Femur (tissue), 1 donor: ENCODE data around the gene PPIG.
"Not testable (repeated sequence)": the region's sequence is repeated elsewhere in the genome, so short reads cannot be mapped to it uniquely, and the experiment has no call there.

Experiments used
- DNase-seq: peaks from one replicate; pipeline ENCODE4 v3.0.0-alpha.2; 2017

The PPIG gene

DNA sequence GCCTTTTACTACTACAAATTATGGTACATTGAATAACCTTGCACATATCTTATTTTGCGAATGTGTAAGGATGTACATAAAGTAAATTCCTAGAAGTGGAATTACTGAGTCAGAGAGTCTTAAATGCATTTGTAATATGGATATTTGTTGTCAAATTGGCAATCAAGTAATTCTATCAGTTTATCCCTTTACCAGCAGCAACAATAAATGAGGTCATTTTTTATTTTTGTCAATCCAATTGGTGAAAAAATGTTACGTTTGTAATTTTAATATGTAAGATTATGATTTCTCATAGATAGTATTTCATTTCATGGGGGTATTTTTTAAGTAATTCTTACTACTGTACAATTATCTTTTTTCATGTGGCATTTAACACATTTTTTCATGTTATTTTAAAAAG, 14.8 kb downstream of the PPIG start:
- no peak for DNase-seq

DNA sequence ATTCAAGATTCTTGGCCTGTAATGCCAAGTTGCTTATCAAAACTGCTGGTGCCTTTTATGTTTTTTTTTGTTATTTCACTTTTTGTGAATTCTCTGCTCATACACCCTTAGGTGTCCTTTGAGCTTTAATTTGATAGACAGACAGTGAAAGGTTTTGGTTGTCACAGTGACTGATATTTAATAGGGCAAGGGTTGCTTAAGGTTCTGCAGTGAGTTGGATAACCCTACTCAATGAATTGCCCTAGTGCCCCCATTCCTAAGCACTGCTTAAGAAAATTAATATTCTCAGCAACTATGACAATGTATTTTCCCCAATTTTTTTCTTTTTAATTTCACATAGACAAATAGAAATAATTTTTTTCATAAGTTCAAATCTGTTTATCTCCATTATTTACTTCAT, 15.4 kb downstream of the PPIG start:
- no peak for DNase-seq

DNA sequence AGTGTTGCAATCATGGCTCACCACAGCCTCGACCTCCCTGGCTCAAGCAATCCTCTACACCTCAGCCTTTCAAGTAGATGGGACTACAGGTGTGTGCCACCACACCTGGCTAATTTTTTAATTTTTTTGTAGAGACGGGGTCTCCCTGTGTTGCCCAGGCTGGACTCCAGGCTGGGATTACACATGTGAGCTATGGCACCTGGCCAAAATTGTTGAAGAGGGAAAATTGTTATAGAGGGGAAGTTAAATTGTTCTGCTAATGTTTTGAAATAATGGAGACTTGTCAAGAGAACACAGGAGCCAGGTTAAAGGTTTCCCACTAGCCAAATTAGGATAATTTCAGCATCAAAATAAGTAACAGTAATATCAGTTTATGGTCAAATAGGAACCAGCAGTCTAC, 25.1 kb downstream of the PPIG start:
- DNase-seq, result no peak

DNA sequence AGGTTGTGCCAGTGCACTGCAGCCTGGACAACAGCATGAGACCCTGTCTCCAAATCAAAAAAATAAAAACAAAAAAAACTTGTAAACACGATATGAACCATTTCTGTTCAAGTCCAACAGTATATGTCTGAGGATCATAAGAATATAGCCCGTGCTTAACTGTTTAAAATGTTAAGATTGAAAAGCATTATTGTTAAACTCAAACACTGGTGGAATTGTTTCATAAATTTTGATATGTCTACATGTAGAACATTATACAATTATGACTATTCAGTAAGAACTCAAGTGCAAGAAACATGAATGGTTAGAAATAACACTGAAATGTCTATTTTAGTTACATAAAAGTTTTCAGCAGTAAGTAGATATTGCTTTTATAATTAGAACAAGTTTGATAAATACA, 29.7 kb downstream of the PPIG start:
- DNase-seq, result no peak

DNA sequence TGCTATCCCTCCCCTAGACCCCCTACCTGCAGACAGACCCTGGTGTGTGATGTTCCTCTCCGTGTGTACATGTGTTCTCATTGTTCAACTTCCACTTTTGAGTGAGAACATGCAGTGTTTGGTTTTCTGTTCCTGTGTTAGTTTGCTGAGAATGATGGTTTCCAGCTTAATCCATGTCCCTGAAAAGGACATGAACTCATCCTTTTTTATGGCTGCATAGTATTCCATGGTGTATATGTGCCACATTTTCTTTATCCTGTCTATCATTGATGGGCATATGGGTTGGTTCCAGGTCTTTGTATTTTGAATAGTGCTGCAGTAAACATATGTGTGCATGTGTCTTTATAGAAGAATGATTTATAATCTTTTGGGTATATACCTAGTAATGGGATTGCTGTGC, 31.8 kb downstream of the PPIG start:
- not testable (repeated sequence) for DNase-seq

DNA sequence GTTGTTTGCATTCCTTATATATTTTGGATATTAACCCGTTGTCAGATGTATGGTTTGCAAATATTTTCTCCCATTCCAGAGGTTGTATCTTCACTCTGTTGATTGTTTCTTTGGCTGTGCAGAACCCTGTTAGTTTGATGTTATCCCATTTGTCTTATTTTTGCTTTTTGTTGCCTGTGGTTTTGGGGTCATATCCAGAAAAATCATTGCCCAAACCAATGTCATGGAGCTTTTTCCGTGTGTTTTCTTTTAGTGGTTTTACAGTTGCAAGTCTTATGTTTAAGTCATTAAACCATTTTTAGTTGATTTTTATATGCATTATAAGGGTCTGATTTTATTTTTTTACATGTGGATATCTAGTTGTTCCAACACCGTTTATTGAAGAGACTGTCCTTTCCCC, 35.8 kb downstream of the PPIG start:
- no peak for DNase-seq

DNA sequence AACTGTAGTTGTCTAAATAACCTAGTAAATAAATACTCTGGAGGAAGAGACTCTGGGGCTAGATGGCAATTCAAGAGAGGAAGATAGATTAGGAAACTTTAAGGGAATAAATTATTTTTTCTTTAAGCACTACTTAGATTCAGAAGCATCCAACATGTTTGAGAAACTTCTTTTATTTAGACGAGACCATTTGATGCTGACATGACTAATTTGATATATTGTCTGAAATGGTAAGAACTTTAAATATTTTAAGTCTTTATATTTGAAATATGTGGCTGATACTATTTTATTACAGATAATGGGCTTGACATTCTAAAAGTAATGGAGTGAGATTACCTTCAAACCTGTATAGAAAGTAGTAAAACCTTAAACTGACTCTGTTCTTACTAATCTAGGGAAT, 36.4 kb downstream of the PPIG start:
- DNase-seq, result no peak

DNA sequence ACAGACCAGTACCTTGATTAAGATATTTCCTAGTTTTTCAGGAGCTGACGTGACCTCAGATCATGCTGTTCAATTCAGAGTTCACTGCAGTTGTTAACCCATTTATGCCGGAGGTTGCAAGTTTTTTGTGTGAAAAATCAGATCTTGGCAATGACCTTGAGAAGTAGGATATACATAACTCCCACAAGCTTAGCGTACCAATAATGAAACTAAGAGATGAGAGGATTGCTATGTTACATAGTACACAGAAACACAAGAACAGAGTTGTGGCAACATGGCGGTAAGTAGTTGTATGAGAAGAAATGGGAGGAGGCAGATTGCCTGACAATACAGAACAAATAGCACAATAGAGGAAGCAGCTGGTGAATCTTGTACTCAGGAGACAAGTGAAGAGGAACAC, 39.1 kb downstream of the PPIG start:
- no peak for DNase-seq

DNA sequence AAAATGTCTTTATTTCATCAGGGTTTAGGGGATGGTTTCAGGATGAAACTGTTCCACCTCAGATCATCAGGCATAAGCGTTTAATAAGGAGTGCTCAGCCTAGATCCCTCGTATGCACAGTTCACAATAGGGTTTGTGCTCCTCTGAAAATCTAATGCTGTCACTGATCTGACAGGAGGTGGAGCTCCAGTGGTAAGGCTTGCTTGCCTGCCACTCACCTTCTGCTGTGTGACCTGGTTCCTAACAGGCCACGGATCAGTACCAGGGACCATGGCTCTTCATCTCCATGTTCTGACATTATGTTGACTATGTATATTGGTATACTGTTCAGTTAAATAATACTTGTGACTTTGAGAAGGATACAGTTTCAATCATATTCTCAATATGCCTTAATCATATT, 41.6 kb downstream of the PPIG start:
- DNase-seq, result no peak

DNA sequence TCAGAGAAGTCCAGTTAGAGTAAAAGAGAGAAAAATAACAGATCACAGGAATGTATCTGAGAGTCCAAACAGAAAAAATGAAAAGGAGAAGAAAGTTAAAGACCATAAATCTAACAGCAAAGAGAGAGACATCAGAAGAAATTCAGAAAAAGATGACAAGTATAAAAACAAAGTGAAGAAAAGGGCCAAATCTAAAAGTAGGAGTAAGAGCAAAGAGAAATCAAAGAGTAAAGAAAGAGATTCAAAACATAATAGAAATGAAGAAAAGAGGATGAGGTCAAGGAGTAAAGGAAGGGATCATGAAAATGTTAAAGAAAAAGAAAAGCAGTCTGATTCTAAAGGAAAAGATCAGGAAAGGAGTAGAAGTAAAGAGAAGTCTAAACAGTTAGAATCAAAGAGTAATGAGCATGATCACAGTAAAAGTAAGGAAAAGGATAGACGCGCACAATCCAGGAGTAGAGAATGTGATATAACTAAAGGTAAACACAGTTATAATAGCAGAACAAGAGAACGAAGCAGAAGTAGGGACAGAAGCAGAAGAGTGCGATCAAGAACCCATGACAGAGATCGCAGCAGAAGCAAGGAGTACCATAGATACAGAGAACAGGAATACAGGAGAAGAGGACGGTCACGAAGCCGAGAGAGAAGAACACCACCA, 52.4 kb downstream of the PPIG start:
- DNase-seq, result no peak

DNA sequence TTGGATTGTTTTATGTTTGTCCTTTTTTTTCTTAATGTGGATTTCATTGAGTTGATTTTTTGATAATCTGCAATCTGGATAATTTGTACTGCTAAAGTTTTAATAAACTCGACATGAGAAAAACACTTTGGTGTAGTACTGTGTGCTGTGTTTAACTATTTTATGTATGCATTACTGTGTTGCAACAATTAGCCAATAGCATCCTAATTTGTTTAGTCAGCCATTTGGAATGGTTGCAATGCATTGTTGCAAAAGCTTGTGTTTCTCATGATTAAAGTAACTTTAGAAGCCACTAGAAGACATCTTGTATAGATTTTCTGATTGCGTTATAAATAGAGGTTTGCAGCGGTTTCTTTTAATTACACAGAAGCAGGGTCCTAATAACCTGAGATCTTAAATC, 53.5 kb downstream of the PPIG start:
- no peak for DNase-seq

DNA sequence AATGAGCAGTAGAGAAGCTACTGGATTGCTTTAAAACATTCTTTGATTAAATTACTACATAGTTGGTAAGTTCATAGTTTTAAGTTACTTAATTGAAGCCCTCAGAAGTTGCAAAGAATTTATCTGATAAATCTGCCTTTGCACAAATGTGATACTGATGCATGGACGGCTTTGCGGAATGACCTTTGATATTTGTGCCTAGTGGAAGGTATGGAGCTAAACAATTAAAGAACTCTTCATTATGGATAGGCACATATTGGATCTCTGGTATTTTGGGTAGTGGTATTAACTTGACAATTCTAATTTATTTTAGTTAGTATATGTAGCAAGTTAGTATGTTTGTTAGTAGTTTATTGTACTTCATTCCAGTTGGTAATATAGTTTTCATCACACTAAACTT, 56.0 kb downstream of the PPIG start:
- DNase-seq, result no peak

DNA sequence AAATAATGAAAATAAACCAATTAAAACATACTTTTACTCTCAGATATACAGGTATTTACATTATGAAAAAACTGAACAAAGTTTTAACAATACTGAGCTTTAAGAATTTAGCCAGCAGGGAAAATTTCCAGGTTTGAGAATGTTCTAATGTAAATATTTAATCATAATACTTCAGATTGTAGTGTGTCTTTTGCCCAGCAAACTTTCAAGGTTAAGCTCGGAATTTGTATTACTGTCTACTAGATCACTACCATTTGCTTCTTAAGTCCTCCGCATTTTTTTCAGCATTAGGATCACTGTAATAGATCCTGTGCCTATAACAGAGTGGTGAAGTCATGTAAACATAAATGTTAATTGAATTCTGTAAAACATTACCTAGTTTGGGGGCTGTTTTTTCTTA, 57.3 kb downstream of the PPIG start:
- DNase-seq, result no peak

DNA sequence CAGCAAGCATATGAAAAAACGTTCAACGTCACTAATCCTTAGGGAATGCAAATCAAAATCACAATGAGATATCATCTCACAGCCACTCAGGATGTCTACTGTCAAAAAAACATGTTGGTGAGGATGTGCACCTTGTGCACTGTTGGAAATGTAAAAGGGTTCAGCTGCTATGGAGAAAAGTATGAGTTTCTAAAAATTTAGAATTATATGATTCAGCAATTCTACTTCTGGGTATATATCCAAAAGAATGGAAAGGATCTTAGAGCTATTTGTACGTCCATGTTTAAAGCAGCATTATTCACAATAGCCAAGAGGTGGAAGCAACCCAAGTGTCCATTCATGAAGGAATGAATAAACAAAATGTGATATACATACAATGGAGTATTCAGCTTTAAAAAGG, 60.0 kb downstream of the PPIG start:
- no peak for DNase-seq

DNA sequence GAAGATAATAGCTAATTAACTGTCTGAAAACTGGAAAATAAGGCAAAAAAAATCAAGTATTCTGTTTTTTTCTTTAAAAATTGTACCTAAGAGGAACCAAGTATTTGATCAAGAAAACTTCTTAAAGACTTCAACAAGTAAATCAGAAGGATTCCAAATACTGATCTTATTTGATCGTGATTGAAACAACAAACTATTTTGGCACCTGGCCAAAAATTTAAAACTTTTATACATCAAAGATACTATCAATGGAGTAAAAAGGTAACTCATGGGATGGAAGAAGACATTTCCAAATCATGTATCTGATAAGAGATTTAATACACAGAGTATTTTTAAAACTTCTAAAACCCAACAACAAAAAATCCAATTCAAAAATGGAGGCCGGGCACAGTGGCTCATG, 63.3 kb downstream of the PPIG start:
- DNase-seq, result no peak

DNA sequence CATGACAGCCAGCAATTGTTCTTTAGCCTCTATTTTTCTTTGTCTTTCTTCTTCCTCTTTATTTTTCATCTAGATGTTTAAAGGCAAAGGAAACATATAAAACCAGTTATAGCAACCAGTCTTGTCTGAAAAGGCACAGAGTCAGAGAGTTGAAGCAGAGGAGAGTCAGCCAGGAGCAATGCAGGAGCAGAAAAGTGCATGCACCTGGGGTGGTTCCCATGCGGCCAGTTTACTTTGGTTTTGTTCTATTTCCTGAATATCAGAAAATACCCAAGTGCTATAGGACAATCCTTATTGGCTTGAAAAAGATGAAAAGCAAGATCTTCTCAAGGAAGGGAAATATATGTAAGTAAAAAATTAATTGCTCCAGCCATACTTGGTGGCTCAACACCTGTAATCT, 65.1 kb downstream of the PPIG start:
- no peak for DNase-seq

DNA sequence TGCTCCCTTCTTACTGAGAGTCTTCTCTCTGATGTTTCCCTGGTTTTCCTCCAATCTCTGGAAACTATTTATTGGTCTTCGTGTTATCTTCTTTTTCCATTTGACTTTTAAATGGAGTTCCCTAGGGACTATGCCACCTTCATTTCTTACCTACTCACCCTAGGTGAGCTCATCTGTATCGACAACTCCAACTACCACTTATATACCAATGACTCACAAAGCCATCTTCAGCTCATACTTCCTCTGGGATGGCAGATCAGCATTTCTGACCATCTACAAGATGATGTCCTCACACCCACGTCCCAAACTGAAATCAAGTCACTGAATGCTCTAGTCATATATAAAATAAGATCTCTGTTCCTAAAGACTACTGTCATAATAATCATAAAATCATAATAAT, 69.5 kb downstream of the PPIG start:
- no peak for DNase-seq

DNA sequence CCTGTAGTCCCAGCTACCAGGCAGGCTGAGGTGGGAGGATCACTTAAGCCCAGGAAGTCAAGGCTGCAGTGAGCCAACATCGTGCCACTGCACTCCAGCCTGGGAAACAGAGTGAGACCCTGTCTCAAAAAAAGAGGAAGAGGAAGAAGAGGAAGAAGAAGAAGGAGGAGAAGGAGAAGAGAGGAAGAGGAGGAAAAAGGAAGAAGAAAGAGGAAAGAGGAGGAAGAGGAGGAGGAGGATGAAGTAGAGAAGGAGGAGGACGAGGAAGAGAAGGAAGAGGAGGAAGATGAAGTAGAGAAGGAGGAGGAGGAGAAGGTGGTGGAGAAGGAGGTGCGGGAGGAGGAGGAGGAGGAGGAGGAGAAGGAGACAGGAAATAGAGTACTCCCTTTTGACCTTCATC, 72.0 kb downstream of the PPIG start:
- no peak for DNase-seq

DNA sequence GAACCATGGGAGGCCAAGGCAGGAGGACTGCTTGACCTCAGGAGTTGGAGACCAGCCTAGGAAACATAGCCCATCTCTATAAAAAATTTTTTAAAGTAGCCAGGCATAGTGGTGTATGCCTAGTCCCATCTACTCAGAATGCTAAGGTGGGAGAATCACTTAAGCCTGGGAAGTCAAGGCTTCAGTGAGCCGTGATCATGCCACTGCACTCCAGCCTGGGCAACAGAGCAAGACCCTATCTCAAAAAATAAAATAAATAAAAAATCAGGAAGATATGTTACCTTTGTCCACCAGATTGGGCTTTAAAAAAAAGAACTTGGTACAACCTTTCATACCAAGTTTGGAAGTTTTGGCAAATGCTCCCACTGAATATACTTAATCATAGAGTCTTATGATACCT, 74.7 kb downstream of the PPIG start:
- DNase-seq, result no peak

DNA sequence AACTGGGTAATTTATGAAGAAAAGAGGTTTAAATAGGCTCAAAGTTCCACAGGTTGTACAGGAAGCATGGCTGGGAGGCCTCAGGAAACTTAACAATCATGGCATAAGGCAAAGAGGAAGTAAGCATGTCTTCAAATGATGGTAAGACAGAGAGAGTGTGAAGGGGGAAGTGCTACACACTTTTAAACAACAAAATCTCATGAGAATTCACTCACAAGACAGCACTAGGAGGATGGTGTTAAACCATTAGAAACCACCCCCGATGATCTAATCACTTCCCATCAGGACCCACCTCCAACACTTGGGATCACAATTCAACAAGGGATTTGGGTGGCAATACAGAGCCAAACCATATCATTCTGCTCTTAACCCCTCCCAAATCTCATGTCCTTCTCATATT, 75.2 kb downstream of the PPIG start:
- DNase-seq, result no peak

DNA sequence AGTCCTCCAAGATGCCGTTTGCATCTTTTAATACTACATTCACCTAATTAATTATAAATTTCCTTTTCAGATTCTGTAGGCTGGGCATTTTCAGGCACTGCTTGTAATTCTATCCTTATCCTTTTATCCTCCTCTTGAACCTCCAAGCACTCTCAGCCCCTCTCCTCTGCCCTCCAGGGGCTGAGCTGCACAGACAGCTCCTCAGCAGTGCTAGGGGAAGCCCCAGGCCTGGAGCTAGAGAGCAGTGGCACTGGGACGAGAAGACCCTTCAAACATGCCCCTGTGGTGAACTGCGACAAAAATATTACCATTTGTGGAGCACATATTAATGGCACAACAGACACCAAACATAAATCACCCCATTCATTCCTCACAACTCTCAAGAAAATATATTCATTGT, 77.1 kb downstream of the PPIG start:
- no peak for DNase-seq

DNA sequence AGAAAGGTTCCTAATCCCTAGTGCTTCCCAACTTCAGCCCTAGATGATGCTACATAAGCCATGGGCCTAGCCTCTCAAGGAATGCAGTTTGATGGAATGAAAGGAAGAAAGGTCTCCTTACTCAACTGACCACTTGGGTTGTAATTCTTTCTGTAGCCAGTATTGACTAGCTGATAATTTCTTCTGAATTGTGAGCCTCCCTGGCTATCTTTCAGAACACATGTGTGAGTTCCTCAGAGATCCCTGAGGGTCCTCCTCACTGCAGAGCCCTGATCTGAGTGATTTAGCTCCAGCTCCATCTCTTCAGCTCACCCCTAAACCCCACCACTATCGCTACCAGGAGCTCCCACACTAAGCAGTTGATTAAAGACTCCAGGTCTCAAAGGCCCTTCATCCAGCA, 78.6 kb downstream of the PPIG start:
- no peak for DNase-seq

DNA sequence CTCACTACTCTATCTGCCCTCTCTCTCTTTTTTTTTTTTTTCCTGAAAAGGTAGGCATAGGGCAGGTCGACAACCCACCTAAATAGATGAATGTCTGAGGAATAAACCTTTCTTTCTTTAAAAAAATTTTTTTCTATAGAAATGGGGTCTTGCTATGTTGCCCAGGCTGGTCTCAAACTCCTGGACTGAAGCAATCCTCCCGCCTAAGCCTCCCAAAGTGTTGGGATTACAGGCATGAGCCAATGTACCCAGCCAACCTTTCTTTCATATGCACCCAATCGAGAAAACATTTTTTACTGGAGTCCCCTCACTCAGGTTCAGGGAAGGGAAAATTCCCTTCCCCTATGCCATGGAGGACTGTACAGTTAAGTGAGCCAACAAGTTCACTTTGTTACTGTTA, 79.1 kb downstream of the PPIG start:
- no peak for DNase-seq

DNA sequence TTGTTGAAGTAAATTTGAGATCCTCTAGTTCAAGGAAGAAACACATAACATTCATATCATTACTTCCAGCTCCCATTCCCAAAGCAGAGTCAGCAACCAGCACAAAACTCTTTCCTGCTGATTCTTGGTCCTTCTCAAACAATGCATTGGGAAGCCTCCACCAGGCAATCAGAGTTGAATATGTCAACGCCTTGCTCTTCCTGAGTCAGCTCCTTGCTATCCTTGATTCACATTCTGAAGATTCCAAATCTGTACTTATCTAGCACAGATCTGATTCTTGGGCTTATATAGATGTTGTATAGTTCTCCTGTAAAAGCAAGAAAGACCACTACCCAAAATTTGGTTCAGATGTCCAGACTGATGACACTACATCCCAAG, 80.4 kb downstream of the PPIG start:
- DNase-seq, result no peak

DNA sequence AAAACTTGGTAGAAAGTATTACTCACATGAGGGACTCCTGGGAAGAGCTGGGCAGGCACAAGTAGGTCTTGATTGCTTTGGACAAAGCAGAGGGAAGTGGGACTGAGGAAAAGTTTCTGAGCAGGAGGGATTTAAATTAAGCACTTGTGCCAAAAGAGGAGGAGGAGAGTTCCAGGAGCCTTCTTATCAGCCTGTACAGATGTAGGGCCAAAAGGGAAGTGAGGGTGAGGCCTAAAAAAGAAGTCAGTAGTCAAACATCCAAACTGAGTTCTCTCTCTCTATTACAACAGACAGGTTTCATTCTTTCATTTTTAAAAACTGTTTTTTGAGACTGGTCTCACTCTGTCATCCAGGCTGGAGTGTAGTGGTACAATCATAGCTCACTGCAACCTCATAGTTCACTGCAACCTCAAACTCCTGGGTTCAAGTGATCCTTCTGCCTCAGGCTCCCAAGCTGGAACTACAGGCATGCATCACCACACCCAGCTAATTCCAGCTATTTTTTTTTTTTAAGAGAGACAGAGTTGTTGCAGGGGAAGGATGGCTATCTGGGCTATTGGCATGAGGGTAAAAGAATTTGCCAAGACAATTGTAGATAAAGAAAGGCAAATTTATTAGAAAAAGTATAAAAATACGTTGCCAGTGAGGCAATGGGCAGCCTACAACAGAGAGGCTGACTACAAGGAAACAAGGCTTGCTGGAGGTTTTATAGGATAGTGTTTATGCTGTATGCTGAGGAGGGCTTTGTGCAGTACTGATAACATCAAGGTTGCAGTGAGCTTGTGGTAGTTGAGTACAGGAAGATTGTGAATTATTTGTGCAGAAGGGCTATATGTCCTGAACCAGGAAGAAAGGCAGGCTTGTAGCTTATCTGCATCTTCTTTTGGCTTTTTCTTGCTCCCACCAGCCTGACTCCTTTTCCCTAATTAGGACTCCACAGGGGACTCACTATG, 81.1 kb downstream of the PPIG start:
- no peak for DNase-seq
